ENCODE measurements around the gene HMCN1.
"Not testable (repeated sequence)": the region's sequence is repeated elsewhere in the genome, so short reads cannot be mapped to it uniquely, and the experiment has no call there.

The HMCN1 gene

DNA sequence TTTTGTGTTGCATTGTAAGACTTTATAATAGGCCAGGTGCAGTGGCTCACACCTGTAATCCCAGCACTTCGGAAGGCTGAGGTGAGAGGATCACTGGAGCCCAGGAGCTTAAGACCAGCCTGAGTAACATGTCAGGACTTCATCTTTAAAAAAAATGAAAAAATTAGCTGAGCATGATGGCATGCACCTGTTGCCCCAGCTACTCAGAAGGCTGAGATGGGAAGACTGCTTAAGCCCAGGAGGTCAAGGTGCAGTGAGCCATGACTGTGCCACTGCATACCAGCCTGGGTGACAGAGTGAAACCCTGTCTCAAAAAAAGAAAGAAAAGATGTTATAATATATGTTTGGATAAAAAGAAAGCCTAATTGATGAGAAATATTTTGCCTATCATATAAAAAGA is 34.9 kb downstream of the HMCN1 start:
- H3K27ac ChIP-seq = no peak overlapping the region
- TF ChIP-seq, protein P1, sequence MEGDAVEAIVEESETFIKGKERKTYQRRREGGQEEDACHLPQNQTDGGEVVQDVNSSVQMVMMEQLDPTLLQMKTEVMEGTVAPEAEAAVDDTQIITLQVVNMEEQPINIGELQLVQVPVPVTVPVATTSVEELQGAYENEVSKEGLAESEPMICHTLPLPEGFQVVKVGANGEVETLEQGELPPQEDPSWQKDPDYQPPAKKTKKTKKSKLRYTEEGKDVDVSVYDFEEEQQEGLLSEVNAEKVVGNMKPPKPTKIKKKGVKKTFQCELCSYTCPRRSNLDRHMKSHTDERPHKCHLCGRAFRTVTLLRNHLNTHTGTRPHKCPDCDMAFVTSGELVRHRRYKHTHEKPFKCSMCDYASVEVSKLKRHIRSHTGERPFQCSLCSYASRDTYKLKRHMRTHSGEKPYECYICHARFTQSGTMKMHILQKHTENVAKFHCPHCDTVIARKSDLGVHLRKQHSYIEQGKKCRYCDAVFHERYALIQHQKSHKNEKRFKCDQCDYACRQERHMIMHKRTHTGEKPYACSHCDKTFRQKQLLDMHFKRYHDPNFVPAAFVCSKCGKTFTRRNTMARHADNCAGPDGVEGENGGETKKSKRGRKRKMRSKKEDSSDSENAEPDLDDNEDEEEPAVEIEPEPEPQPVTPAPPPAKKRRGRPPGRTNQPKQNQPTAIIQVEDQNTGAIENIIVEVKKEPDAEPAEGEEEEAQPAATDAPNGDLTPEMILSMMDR (IDR thresholded peaks at IDR 0.05) = no peak
- TF ChIP-seq ZFX (IDR thresholded peaks at IDR 0.05; ENCODE audit: borderline replicate concordance) = no peak

DNA sequence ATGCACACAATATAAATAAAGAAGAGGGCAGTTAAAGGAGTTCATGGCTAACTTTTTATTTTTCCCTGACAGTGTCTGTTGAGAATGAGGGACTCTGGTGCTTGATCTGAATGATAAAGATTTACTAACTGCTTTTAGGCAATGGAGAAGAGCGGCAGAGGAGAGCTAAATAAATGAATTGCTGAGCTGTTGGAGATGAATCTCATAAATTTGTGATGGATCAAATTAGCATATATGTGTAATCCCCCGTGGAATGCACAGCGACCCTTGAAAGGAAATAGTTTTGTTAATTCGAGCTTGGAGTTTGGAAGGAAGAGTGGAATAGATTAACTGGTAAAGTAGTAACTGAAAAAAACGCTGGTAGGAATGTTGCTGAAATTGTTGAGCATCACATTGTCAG is 40.2 kb downstream of the HMCN1 start:
- no peak for TF ChIP-seq ZFX (IDR thresholded peaks at IDR 0.05; ENCODE audit: borderline replicate concordance)
- TF ChIP-seq, protein P1 (IDR thresholded peaks at IDR 0.05) = no peak
- H3K27ac ChIP-seq = no peak overlapping the region

DNA sequence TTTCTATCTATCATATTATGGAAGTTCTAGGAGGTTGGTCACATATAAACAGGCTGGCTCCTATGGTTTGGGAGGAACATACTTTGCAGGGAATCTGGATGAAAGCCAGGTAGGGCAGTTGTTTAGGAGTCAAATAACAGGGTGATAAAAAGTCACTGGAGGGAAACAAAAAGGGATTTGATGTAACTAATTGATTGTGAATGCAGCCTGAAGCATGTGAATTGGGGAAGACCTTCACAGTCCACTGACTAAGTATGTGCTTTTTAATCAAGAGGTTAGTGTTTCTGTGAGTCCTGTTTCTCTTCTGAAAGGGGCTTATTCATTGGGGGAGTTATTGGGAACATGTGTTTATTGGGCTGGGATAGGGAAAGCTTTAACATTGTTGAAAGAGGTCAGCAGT is 41.3 kb downstream of the HMCN1 start:
- TF ChIP-seq, protein P1 (IDR thresholded peaks at IDR 0.05) = no peak
- TF ChIP-seq ZFX (IDR thresholded peaks at IDR 0.05; ENCODE audit: borderline replicate concordance) = no peak
- H3K27ac ChIP-seq = no peak overlapping the region

DNA sequence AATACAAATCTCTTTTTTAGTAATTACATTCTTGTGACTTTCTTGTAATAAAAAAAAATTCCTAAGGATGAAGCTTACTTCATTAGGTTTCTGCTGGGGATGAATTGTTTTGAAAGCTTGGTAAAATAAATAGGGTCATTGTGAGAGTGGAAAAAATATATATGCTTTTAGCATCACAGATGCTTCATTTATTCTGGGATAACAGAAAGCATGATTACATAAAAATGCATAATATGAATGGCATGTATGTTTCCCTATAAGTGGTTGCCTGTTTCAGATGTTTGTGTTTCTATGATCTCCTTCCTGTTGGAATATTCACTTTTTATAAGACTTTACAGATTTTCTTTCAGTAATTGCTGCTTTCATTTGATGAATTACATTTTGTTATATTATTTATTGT is 42.3 kb downstream of the HMCN1 start:
- TF ChIP-seq ZFX (IDR thresholded peaks at IDR 0.05; ENCODE audit: borderline replicate concordance) = no peak
- TF ChIP-seq, protein P1 (IDR thresholded peaks at IDR 0.05) = no peak
- no peak overlapping the region for H3K27ac ChIP-seq

DNA sequence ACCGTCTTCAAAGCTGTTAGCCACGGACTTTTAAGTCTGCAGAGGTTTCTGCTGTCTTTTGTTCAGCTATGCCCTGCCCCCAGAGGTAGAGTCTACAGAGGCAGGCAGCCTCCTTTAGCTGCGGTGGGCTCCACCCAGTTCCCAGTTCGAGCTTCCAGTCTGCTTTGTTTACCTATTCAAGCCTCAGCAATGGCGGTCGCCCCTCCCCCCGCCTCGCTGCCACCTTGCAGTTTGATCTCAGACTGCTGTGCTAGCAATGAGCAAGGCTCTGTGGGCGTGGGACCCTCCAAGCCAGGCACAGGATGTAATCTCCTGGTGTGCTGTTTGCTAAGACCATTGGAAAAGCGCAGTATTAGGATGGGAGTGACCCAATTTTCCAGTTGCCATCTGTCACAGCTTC is 49.7 kb downstream of the HMCN1 start:
- not testable (repeated sequence) for H3K27ac ChIP-seq

DNA sequence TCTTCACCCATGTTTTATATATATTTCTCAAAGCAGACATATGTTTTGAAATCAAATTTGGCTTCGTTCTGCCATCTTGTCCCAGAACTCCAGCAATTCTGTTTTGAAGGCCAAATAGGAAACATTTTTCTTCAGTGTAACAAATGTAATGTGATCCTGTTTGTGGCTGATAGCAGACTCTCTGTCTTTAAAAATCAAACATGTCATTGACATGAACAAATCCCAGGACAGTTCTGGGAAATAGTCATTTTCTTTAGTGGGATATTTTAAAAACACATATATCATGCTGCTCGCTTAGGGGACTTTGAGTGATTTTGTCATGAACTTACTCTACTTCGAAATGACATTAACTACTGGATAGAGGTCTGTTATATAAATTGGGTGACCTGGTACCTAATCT is 51.4 kb downstream of the HMCN1 start:
- H3K27ac ChIP-seq = no peak overlapping the region
- TF ChIP-seq, protein P1 (IDR thresholded peaks at IDR 0.05) = no peak
- TF ChIP-seq ZFX (IDR thresholded peaks at IDR 0.05; ENCODE audit: borderline replicate concordance) = no peak

DNA sequence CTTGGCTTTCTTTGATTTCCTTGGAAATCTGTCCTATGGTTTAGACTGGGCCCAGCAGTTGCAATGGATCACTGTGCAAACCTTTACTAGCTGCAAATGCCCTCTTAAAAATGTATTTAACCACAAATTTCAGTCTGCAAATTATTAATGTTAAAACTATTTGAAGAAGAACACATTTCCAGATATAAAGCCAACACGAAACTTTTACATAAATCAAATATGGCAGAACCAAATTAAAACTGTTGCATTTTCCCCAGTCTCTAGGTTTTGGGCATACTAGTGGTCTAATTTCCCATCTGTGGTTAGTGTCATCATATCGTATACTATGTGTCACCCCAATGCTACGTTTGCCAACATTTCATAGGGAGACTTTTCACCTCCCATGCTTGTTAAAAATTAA is 52.3 kb downstream of the HMCN1 start:
- H3K27ac ChIP-seq = no peak overlapping the region
- no peak for TF ChIP-seq ZFX (IDR thresholded peaks at IDR 0.05; ENCODE audit: borderline replicate concordance)
- TF ChIP-seq, protein P1 (IDR thresholded peaks at IDR 0.05) = no peak

DNA sequence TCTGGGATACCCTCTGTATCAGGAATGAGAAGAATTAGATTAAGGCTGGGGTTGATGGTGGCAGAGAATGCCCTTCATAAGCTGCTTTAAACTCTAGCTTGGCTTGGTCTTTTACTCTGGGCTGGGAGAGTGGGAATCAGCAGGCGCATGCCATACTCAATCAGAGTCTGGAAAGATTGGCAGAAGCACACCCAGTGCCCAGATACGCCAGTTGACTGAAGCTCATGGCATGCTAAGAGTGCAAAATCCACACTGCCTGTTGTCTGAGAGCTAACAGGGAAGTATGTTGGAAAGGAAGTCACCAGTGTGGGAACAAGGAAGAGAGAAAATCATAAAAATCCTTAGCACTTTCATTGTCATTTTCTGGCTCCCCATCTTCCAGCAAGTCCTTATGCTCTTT is 53.0 kb downstream of the HMCN1 start:
- no peak overlapping the region for H3K27ac ChIP-seq
- no peak for TF ChIP-seq ZFX (IDR thresholded peaks at IDR 0.05; ENCODE audit: borderline replicate concordance)
- TF ChIP-seq, protein P1 (IDR thresholded peaks at IDR 0.05) = no peak

Measured in 22Rv1 (cell line).